ENCODE data around the gene TMEM132D. TPM values are rescaled to one million over a fixed set of nuclear protein-coding genes. Genes with fewer than 3 reads are reported as not detected.

The TMEM132D gene
- total and polyA plus RNA-seq, 2 donors (not counting 3 experiments of a cell fraction or from before 2014, with no cell fraction given): not detected

DNA sequence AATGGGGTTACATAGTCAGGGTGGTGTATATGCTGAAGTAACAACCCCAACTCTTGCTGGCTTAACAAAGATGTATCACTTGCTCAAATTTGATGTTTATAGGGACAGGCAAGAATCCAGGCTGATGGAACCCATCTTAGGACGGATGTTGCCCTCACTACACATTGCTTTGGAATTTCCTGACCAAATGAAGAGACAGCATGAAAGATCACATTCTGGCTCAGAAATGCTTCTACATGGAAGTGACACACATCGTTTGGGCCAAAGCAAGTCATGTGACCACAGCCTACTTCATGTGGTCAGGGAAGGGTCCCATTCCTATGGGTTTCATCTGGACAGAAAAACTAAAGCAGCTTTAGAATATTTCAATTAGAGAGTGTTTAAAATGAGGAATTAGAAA lies 345.8 kb downstream of the TMEM132D start:
- CTCF ChIA-PET: no interaction called here
- no peaks in the 10 kb centered on the region for H3K36me3 ChIP-seq (ENCODE audit: control insufficient read depth in 2 of 2, extremely low read depth in 1 of 2, insufficient read depth in 2 of 2, low read length in 2 of 2)
- POLR2A ChIA-PET: no interaction called here
- DNase-seq (ENCODE audit: low read depth, low spot score) (no peak), FAIRE-seq (no peak)
- peaks cover 6% of the 10 kb centered on the region for H3K9me3 ChIP-seq (replicated peaks; ENCODE audit: control insufficient read depth, insufficient read depth, low read length)
- H3K4me1 ChIP-seq (ENCODE audit: control insufficient read depth, extremely low read depth, insufficient read depth, low read length): no peaks in the 10 kb centered on the region
- no peaks in the 10 kb centered on the region for H4K20me1 ChIP-seq (replicated peaks; ENCODE audit: control insufficient read depth, extremely low read depth, insufficient read depth, low read length)
- no peaks in the 10 kb centered on the region for H3K27me3 ChIP-seq (ENCODE audit: control insufficient read depth in 2 of 2, insufficient read depth in 2 of 2, low read length in 2 of 2)
- no peak overlapping the region for H2AFZ ChIP-seq (ENCODE audit: low read depth, low read length)
- no peak overlapping the region for H3K9ac ChIP-seq (replicated peaks; ENCODE audit: extremely low read depth, insufficient read depth, low read length)
- H3K4me3 ChIP-seq (replicated peaks in 1 of 3; ENCODE audit: insufficient read depth in 1 of 3, low read depth in 1 of 3, low read length in 3 of 3): no peak overlapping the region
- dilution Hi-C loops (cut with MboI; ENCODE audit: extremely low pct_ligation_motif_present, low sequenced_read_pairs) (no loop called here), intact Hi-C loops (cut with micrococcal nuclease) (no loop called here)
- H3K79me2 ChIP-seq (ENCODE audit: control insufficient read depth, insufficient read depth, low read length): no peaks in the 10 kb centered on the region
- no peaks in the 10 kb centered on the region for H3K9me1 ChIP-seq (replicated peaks; ENCODE audit: control insufficient read depth, extremely low read depth, insufficient read depth, low read length)
- no peak overlapping the region for H3K4me2 ChIP-seq (ENCODE audit: insufficient read depth, low read length)
- no TSS peak for BruUV-seq (replicated peaks)
- TF ChIP-seq, protein P1, sequence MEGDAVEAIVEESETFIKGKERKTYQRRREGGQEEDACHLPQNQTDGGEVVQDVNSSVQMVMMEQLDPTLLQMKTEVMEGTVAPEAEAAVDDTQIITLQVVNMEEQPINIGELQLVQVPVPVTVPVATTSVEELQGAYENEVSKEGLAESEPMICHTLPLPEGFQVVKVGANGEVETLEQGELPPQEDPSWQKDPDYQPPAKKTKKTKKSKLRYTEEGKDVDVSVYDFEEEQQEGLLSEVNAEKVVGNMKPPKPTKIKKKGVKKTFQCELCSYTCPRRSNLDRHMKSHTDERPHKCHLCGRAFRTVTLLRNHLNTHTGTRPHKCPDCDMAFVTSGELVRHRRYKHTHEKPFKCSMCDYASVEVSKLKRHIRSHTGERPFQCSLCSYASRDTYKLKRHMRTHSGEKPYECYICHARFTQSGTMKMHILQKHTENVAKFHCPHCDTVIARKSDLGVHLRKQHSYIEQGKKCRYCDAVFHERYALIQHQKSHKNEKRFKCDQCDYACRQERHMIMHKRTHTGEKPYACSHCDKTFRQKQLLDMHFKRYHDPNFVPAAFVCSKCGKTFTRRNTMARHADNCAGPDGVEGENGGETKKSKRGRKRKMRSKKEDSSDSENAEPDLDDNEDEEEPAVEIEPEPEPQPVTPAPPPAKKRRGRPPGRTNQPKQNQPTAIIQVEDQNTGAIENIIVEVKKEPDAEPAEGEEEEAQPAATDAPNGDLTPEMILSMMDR (IDR thresholded peaks at IDR 0.05; ENCODE audit: extremely low read depth in 1 of 2, insufficient read depth in 1 of 2, low read depth in 1 of 2, low read length in 2 of 2): no peak
- TF ChIP-seq POLR2AphosphoS5 (IDR thresholded peaks at IDR 0.05; ENCODE audit: insufficient read depth, low read depth, low read length) (no peak), FOS (IDR thresholded peaks at IDR 0.05; ENCODE audit: borderline replicate concordance, insufficient read depth, low read length) (no peak), JUN (IDR thresholded peaks at IDR 0.05; ENCODE audit: borderline replicate concordance, insufficient read depth, insufficient read length, low read depth) (no peak), GATA2 (IDR thresholded peaks at IDR 0.05; ENCODE audit: insufficient read depth, insufficient read length, low read depth, low read length) (no peak), POLR2A (IDR thresholded peaks at IDR 0.05; ENCODE audit: low read depth, low read length) (no peak), EZH2 (IDR thresholded peaks at IDR 0.05; ENCODE audit: borderline replicate concordance, low read depth, low read length, severe bottlenecking) (no peak)
- TF ChIP-seq, protein P2, sequence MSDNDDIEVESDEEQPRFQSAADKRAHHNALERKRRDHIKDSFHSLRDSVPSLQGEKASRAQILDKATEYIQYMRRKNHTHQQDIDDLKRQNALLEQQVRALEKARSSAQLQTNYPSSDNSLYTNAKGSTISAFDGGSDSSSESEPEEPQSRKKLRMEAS (IDR thresholded peaks at IDR 0.05; ENCODE audit: insufficient read depth, insufficient read length): no peak
- no peak overlapping the region for H3K27ac ChIP-seq (ENCODE audit: insufficient read depth, low read depth, low read length)
